GM21825 (cell line): ENCODE results near the gene B3GAT2.

Experiments
- ATAC-seq: cut with Tn5 transposase; IDR thresholded peaks from one replicate; pipeline ENCODE4 v1.9.1; 2021; ENCODE audit warnings: mild to moderate bottlenecking, moderate library complexity; ENCODE audit not compliant: unreplicated experiment

The B3GAT2 gene

DNA sequence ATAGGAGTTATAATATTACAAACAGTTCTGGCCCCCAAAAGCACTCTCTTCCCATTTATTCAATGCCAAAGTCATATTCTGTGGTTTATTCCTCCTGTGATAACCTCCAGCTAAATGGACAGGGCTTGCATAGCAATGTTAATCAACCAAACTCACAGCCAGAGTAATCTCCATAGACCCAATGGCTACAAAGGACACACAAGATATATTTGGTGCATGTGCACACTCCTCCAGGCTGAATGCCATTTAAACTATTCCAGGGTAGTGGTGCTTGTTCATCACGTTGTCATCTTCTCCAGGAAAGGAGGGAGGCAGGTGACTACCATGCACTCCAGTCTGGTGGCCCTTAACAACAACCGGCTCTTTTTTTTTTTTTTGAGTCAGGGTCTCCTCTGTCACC lies 56.8 kb downstream of the B3GAT2 start:
- no peak for ATAC-seq

DNA sequence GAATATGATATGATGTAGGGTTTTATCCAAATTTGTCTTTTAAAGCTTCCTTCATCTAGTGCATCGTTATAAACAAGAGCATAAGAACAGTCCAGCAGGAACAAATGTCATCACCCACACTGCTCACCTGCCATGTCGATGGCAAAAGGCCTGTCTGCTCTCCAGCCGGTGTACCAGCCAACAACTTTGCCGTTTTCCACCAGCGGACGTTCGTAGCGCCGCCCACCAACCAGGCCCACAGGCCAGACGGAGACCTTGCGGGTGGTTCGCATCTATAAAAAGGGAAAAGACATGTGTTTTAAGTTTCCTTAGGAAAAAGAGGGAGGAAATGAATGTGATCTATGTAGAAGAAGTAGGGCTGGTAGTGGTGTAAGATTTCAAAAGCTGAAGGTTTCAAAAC lies 62.9 kb downstream of the B3GAT2 start:
- no peak for ATAC-seq

DNA sequence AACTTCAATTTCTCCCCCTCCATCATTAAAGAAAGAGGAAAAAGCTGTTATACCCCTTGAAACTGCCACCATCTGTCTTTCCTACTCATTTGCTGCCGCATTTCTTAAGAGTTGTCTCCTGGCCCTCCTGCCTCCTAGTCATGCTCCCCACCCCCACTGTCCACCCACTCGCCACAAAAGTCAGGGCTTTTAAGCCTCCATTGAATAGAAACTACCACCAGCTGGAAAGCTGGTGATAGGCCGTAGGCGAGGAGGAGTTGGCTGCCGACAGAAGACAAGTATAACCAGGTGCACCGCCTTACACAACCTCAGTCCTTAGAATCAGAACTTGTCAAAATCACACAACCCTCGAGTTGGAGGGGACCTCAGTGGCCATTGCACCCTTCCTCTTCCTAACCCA lies 67.6 kb downstream of the B3GAT2 start:
- no peak for ATAC-seq

DNA sequence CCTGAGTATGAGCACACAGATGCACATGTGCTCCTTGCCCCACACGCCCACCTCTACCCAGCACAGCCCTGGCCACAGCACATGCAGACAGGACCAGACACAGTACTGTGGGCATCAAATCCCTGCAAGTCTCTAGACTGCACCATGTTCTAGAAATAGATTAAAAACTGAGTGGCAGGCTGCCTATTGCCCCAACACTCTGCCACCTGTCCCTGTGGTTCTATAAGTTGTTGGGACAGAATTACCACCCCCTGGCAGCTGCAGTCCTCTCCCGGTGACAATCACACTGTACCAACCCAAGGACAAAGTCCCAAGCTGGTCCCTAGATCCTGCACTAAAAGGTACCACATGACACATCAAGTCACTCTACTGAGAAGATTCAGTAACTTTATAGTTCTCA lies 70.2 kb downstream of the B3GAT2 start:
- ATAC-seq: no peak

DNA sequence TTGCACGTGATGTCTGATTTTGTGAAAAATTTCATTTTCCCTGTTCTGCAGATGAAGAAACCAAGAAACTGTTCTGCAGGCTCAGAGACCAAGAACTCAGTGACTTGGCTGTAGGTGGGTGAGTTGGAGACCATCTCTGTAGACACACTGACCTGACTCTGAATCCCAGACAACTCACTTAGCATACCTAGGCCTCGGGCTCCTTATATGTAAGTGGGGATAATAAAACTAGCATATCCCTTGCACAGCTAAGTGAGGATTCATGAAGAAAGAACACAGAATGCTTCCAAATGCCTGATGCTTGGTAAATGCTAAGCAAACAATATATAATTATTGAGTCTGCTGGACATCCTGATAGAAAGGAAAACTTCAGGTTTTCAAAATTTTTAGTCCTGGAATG lies 70.8 kb downstream of the B3GAT2 start:
- ATAC-seq: no peak

DNA sequence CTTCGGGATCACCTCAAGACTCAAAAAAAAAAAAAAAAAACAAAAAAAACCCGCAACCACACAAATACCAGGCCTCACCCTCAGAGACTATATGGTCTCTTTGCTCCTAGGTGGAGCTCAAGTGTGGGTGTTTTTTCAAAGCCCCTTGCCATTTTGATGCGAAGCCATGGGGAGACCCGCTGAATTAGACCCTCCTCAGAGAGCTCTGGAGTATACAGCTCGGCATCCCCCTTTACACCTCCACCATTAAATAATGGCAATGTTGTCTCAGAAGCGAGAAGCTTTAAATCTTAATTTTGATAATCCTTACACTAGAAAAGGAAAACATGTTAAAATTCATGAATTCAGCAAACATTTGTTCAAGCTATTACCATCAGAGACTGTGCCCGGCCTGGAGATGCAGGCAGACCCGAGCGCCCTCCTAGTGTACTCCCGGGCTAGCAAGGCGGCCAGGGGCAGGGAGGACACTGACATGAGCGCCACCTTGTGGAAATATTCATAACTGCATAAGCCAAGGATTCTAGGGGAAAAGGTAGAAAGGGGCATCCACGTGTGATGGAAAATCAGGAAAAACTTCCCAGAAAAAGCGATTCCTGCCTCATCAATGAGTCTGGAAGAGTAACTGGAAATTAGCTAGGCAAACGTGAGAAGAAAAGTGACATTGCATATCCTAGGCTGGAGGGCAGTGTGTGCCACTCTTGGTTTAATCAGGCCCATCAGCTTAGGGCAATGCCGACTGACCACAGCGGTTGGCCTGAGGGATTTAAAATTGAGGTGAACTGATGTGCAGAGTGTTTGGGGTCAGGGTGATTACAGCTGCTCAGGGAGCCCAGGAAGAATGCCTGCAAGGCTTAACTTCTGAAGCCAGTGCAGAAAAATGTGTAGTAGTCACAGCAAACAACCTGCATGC lies 72.5 kb downstream of the B3GAT2 start:
- no peak for ATAC-seq

DNA sequence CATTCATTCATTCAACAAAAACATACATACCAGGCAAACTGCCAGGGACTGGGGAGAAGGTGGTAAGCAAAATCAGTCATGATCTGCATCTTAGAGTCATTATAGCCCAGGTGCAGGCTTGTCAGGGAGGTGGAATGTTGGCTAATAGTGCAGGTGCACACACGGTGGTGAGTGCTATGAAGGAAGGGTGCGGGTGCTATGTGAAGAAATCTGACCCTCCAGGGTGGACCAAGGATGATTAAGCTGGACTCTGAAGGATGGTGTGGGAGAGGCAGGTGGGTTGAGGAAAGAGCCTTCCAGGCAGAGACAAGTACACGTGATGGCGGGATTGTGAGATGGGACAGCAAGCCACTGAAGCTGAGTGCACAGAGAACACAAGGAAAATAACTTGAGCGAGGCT lies 77.4 kb downstream of the B3GAT2 start:
- no peak for ATAC-seq

DNA sequence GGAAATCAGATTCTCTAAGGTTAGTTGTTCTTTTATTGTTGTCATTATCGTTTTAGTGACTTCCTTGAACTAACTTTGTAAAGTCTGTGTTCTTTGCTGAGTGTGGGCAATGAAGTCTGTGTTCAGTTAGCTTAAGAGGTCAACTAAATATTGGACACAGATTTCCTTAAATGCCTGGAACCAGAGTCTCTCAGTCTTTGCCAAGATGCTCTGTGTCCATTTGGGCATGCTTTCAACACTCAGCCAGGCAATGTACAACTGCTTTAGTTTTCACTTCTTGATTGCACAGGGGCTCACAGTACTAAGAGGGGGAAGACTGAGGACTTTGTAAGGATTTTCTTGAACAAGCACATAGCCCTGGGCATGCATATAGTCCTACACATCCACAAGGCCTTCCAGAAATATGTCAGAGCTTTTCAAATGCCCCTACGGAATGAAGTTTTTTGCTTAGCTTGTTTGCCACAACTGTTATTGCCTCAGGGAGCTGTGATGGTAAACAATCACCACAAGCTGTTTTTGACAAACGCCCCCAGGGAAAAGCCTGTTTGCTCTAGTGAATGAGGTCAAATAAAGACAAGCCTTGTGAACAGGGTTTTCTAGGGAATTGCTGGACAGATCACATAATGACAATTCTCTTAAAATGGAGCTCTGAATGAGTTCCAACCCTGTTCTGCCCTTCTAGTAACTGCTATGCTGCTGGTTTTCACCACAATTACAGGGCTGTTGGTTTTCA lies 82.5 kb downstream of the B3GAT2 start:
- ATAC-seq: no peak

DNA sequence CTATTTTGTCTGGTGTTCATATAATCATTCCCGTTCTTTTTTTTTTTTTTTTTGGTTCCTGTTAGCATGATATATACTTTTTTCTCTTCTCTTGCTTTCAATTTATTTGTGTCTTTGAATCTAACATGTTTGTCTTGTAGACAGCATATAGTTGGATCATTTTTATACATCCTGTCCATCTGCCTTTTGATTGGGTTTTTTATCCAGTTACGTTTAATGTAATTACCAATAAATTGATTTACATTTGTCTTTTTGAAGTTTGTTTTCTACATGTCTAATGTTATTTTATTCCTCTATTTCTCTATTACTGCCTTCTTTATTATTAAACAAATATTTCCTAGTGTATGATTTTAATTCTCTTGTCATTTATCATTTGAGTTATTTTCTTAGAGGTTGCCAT lies 84.4 kb downstream of the B3GAT2 start:
- no peak for ATAC-seq

DNA sequence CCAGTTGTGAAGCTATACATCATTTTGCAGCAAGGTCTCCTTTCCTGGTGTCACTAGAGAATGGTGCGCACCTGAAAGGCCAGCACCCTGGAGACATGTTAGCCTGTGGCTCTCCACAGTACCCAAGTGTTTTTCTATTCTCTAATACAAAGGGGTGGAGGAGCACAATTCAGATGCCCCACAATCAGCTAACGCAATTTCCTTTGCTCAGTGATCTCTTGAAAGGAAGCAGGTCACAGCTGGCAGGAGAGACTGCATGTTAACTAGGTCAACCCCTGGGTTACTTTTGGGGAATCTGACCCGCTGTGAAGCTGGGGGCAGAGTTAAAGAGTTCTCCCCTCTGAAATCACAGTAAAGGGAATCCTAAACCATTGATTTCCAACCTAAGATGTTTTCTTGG lies 92.5 kb downstream of the B3GAT2 start:
- no peak for ATAC-seq

DNA sequence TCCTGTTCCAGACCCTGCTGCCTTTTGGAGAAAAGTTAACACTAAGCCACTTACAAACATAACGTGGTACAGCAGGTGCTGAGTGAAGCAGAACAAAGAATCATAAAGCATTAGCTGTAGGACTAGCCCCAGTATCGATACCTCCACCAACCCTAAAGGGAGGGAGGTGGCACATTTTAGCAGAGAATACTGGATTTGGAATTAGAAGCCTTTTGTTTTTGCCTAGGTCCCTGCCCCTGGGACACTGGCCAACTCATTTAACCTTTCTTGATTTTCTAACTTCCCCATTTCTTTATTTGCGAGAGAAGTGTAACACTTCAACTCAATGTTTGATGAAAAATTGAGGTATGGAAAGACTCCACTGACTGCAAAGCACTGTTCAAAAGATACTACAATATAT lies 93.5 kb downstream of the B3GAT2 start:
- no peak for ATAC-seq

DNA sequence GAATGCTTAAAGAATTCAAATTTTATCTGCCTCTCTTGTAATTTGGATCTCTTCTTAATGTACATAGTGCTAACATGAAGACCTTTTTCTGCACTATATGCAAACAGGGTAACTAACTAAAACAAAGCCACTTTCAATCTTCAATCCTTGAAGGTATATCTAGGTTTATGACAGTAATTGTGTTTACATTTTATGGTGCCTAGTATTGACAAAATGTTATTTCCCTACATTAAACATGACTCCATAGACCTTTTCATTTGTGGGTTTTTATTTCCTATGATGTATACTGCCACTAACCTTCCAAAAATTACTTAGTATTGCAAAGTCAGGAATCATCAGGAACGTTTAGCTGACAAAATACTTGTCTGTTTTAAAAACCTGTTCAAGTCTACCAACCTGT lies 95.9 kb downstream of the B3GAT2 start:
- ATAC-seq: no peak

DNA sequence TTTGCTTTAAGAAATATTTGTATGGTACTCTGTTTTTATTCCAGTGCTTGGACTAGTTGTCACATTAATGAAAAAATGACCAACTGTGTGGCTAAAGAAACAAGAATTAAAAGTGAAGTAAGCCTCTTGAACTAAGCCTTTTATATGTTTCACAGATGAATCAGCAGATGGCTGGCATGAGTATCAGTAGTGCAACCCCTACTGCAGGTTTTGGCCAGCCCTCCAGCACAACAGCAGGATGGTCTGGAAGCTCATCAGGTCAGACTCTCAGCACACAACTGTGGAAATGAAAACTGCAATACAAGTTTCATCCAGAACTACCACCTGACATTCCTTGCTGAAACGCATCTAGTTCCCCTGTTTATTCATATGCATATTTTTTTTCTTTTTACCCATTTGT lies 96.8 kb downstream of the B3GAT2 start:
- no peak for ATAC-seq

DNA sequence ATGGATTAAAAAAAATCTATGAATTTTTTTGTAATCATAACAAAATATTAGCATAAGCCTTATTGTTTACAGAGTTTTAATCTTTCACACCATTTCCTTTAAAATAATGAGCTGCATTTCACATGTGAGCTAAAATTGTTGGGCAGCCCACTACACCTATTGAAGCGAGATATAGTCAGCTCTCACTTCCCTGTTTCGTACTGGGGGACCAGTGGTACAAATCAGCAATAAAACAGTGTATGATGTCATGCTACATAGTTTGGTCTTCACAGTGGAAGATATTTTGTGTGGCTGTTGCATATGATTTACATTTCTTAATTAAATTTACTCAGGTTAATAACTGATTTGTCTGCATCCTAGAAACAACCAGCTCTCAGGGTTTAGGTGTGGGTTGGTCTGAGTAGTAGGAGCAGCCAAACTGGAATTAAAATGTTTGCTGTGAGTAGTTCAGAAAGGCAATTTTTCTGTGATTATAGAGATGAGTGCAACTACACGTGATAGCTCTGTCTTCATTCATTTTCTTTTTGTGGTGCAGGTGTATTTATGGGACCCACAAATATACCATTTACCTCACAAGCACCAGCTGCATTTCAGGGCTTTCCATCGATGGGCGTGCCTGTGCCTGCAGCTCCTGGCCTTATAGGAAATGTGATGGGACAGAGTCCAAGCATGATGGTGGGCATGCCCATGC lies 99.3 kb downstream of the B3GAT2 start:
- peak; percentile 100 for ATAC-seq

DNA sequence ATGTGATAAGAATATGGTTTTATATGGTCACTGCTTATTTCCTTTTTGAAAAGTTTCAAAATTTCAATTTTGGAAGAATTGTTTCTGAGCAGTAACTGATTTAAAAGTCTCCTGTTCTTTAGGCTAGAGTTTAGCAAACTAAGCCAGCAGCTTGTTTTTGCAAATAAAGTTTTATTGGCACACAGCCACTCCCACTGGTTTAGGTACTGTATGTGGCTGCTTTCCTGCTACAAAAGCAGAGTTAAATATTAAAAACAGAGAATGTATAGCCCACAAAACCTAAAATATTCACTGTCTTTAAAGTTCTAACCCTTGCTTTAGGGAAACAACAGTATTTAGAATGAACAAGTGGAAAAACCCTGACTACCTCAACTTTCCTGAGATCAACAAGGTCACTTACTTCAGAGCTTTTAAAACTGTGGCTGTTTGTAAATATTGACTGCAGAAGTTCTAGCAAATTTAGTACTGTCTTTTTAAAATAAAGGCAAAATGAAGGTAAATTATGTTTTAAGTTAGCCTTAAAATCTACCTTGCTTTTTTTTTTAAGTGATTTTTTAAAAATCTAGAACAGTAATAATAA lies 104.1 kb downstream of the B3GAT2 start:
- ATAC-seq: no peak

DNA sequence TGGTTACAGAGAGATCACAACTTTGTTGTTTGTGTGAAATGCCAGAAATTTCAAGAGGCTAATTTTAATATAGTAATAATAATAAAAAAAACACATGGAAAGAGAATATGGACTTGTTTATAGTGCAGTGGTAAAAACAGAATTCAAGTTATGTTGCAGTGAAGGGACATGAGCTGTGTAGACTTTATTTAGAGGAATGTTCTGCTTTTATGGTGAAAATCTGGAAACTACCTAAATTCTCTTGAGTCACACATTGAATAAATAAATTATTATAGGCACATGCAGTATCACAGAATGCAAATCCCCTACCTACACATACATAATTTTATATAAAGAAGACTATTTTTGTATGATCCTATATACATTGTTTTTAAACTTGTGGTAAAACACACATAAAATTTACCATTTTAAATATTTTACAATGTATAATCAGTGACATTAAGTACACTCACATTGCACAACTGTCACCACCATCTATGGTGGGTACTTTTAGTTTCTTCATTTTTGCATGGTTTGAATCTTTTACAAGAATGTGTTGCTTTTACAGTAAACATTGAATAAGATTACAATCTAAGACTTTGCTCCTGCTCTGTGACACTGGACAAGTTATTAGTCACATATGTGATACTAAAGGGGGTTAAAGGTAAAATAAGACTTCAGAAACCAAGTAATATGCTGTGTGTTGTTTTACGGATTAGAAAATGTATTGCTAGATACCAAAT lies 107.4 kb downstream of the B3GAT2 start:
- ATAC-seq: no peak

DNA sequence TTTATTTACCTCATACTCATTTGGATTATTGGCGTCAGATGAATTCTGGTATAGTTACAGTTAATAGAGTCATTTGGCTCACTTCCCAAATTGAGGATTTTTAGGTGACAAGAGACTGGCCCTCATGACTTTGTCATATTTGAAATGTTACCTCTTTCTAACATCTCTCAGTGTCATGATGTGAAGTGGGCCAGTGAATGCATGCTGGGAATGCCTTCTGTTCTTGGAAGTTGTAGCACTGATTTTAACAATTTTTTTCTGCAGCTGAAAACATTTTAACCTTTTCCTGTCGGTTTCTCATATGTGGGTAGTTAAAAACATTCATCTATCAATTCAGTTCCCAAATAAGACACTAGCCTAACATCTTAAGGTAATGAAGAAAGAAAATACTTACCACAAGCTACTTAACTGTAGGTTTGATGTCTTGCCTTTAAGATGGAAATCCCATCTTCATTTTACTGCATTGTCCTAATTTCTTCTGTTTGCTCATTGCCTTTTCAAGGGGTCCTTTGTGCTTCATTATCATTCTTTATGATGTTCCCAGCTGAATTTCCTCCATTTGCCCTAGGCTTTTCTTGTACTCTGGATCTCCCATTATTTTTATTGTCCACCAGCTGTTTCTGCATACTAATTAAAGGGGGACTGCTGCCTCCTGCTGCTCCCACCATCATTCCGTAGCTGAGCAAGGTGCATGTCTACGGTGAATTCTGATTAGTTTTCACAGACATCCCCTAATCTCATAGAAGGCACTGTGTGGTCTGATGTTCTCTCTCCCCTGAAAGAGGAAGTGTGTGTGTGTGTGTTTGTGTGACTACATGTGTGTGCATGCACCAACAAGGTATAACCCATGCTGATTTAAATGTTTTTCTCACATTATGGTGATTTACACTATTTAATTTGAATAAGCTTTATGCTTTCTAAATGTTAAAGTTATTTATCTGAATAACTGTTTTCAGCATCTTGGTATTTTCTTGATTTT lies 109.5 kb downstream of the B3GAT2 start:
- no peak for ATAC-seq

DNA sequence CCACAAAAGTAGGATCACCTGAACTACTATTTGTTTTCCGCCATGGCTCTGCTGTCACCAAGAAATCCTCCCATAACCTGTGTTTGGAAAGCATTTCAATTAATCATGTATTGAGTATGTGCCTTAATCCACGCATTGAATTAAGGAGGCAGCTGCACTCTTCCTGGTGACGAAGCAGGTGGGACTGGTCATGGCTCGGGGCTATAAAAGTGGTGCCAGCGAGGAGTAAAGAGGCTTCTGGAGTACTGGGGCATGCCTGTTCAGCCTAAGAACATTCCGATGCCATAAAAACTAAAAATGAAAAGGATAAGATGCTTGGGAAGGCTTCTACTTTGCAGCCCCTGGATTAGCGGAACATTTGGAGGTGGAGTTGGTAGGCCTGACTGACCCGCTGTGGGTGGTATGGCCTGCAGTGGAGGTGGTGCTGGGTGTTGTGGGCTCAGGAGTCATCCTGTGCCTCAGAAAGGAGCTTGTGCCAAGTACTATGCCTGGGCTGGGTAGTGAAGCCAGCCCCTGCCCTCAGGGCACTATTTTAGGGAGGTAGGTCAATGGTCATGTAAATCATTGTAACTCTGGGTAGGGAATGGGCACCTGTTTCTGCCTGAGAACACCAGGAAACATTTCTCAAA lies 110.5 kb downstream of the B3GAT2 start:
- no peak for ATAC-seq

DNA sequence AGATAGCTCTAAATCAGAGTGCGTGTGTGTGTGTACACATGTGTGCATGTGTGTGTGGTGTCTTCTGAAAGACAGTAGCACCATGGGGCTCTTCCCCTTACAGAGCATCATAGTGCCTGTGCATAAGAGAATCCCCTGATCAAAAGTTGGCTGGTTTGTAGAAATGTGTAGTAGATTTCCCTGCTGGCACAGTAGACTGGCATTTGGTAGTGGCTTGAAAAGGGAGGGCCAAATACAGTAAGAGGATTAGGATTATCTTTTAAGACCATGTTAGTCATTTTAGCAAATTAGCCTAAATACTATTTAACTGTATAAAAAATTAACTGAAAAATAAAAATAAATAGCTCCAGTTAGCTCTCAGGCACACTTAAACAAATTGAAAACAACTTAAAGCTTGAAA lies 112.6 kb downstream of the B3GAT2 start:
- ATAC-seq: no peak
